ENCODE data around the gene NIM1K. TPM values are rescaled to one million over a fixed set of nuclear protein-coding genes. Genes with fewer than 3 reads are reported as not detected.

The NIM1K gene
- total and polyA plus RNA-seq, 2 donors (not counting 3 experiments of a cell fraction or from before 2014, with no cell fraction given) = 0.04 to 0.49 TPM

GRCh38 chr5:43286623-43287022, 94.6 kb downstream of the NIM1K start:
- H3K9me1 ChIP-seq (replicated peaks; ENCODE audit: control insufficient read depth, extremely low read depth, insufficient read depth, low read length) = no peaks in the 10 kb centered on the region
- POLR2A ChIA-PET = no interaction called here
- no TSS peak for BruUV-seq (replicated peaks)
- no peak overlapping the region for H3K9ac ChIP-seq (replicated peaks; ENCODE audit: extremely low read depth, insufficient read depth, low read length)
- H3K36me3 ChIP-seq (ENCODE audit: control insufficient read depth in 2 of 2, extremely low read depth in 1 of 2, insufficient read depth in 2 of 2, low read length in 2 of 2) = peaks cover 7 to 15% of the 10 kb centered on the region in 2 experiments
- no peak overlapping the region for H2AFZ ChIP-seq (ENCODE audit: low read depth, low read length)
- DNase-seq (ENCODE audit: low read depth, low spot score) = no peak
- H3K27ac ChIP-seq (ENCODE audit: insufficient read depth, low read depth, low read length) = no peak overlapping the region
- H4K20me1 ChIP-seq (replicated peaks; ENCODE audit: control insufficient read depth, extremely low read depth, insufficient read depth, low read length) = no peaks in the 10 kb centered on the region
- dilution Hi-C loops (cut with MboI; ENCODE audit: extremely low pct_ligation_motif_present, low sequenced_read_pairs) = no loop called here
- no peak overlapping the region for H3K4me3 ChIP-seq (replicated peaks in 1 of 3; ENCODE audit: insufficient read depth in 1 of 3, low read depth in 1 of 3, low read length in 3 of 3)
- H3K27me3 ChIP-seq (ENCODE audit: control insufficient read depth in 2 of 2, insufficient read depth in 2 of 2, low read length in 2 of 2) = no peaks in the 10 kb centered on the region
- intact Hi-C loops (cut with micrococcal nuclease) = no loop called here
- no peaks in the 10 kb centered on the region for H3K79me2 ChIP-seq (ENCODE audit: control insufficient read depth, insufficient read depth, low read length)
- no peak for FAIRE-seq
- no peaks in the 10 kb centered on the region for H3K9me3 ChIP-seq (replicated peaks; ENCODE audit: control insufficient read depth, insufficient read depth, low read length)
- no peak for TF ChIP-seq POLR2A (IDR thresholded peaks at IDR 0.05; ENCODE audit: low read depth, low read length)
- TF ChIP-seq EZH2 (IDR thresholded peaks at IDR 0.05; ENCODE audit: borderline replicate concordance, low read depth, low read length, severe bottlenecking) = no peak
- no peak for TF ChIP-seq MAX (IDR thresholded peaks at IDR 0.05; ENCODE audit: insufficient read depth, insufficient read length)
- no peak for TF ChIP-seq JUN (IDR thresholded peaks at IDR 0.05; ENCODE audit: borderline replicate concordance, insufficient read depth, insufficient read length, low read depth)
- CTCF ChIA-PET = no interaction called here
- H3K4me2 ChIP-seq (ENCODE audit: insufficient read depth, low read length) = no peak overlapping the region
- H3K4me1 ChIP-seq (ENCODE audit: control insufficient read depth, extremely low read depth, insufficient read depth, low read length) = no peaks in the 10 kb centered on the region

- H3K9ac ChIP-seq (replicated peaks; ENCODE audit: extremely low read depth, insufficient read depth, low read length) = no peak overlapping the region
- no peaks in the 10 kb centered on the region for H3K27me3 ChIP-seq (ENCODE audit: control insufficient read depth in 2 of 2, insufficient read depth in 2 of 2, low read length in 2 of 2)
- H3K4me2 ChIP-seq (ENCODE audit: insufficient read depth, low read length) = no peak overlapping the region
- H3K27ac ChIP-seq (ENCODE audit: insufficient read depth, low read depth, low read length) = no peak overlapping the region
- no peaks in the 10 kb centered on the region for H3K79me2 ChIP-seq (ENCODE audit: control insufficient read depth, insufficient read depth, low read length)
- no peaks in the 10 kb centered on the region for H3K4me1 ChIP-seq (ENCODE audit: control insufficient read depth, extremely low read depth, insufficient read depth, low read length)
- H4K20me1 ChIP-seq (replicated peaks; ENCODE audit: control insufficient read depth, extremely low read depth, insufficient read depth, low read length) = no peaks in the 10 kb centered on the region
- TF ChIP-seq GATA2 (IDR thresholded peaks at IDR 0.05; ENCODE audit: insufficient read depth, insufficient read length, low read depth, low read length) (no peak), JUN (IDR thresholded peaks at IDR 0.05; ENCODE audit: borderline replicate concordance, insufficient read depth, insufficient read length, low read depth) (no peak)
- DNase-seq (ENCODE audit: low read depth, low spot score) = no peak
- BruUV-seq (replicated peaks) = no TSS peak
- no peak for FAIRE-seq
- dilution Hi-C loops (cut with MboI; ENCODE audit: extremely low pct_ligation_motif_present, low sequenced_read_pairs) = no loop called here
- no peaks in the 10 kb centered on the region for H3K9me3 ChIP-seq (replicated peaks; ENCODE audit: control insufficient read depth, insufficient read depth, low read length)
- H3K4me3 ChIP-seq (replicated peaks in 1 of 3; ENCODE audit: insufficient read depth in 1 of 3, low read depth in 1 of 3, low read length in 3 of 3) = no peak overlapping the region
- CTCF ChIA-PET = no interaction called here
- POLR2A ChIA-PET = no interaction called here
- peaks cover 7 to 19% of the 10 kb centered on the region in 2 experiments for H3K36me3 ChIP-seq (ENCODE audit: control insufficient read depth in 2 of 2, extremely low read depth in 1 of 2, insufficient read depth in 2 of 2, low read length in 2 of 2)
- intact Hi-C loops (cut with micrococcal nuclease) = no loop called here
- no peak overlapping the region for H2AFZ ChIP-seq (ENCODE audit: low read depth, low read length)
- H3K9me1 ChIP-seq (replicated peaks; ENCODE audit: control insufficient read depth, extremely low read depth, insufficient read depth, low read length) = no peaks in the 10 kb centered on the region
Observed at GRCh38 chr5:43287493-43287892, 95.5 kb downstream of the NIM1K start.
